Neuronal stem cell (in vitro differentiated cells): ENCODE data around the gene CLEC16A.

Experiments
- DNase-seq: peaks from one replicate; pipeline ENCODE4 v3.0.0-alpha.2; 2013; ENCODE audit warnings: low spot score
- H2AFZ ChIP-seq: one replicate; pipeline ENCODE4 v1.6.1; 2013; ENCODE audit warnings: mild to moderate bottlenecking, low read length, inconsistent platforms
- H2AK5ac ChIP-seq: 2 replicates; pipeline ENCODE4 v1.6.1; 2013; ENCODE audit warnings: low read depth, mild to moderate bottlenecking, inconsistent platforms, low read length, moderate library complexity, mixed read lengths
- H2BK120ac ChIP-seq: 2 replicates; pipeline ENCODE4 v1.6.1; 2013; ENCODE audit warnings: low read depth, mild to moderate bottlenecking, inconsistent platforms, low read length, moderate library complexity, mixed read lengths
- H2BK12ac ChIP-seq: one replicate; pipeline ENCODE4 v1.6.1; 2013; ENCODE audit warnings: low read length, inconsistent platforms
- H2BK15ac ChIP-seq: 2 replicates; pipeline ENCODE4 v1.6.1; 2013; ENCODE audit warnings: mild to moderate bottlenecking, low read length, inconsistent platforms, mixed read lengths
- H2BK5ac ChIP-seq: one replicate; pipeline ENCODE4 v1.6.1; 2013; ENCODE audit warnings: inconsistent platforms, mild to moderate bottlenecking, low read length, moderate library complexity
- H3K14ac ChIP-seq: one replicate; pipeline ENCODE4 v1.6.1; 2013; ENCODE audit warnings: low read length, inconsistent platforms
- H3K18ac ChIP-seq: 2 replicates; pipeline ENCODE4 v1.6.1; 2013; ENCODE audit warnings: low read length, inconsistent platforms
- H3K23ac ChIP-seq: 2 replicates; pipeline ENCODE4 v1.6.1; 2013; ENCODE audit warnings: low read depth, mild to moderate bottlenecking, mixed read lengths, low read length, inconsistent platforms; ENCODE audit not compliant: poor library complexity
- H3K27ac ChIP-seq: replicated peaks from 3 replicates; pipeline ENCODE4 v1.5.1; 2013; ENCODE audit warnings: low read length, inconsistent platforms
- H3K27me3 ChIP-seq, 3 experiments: 2 replicates each; pipeline ENCODE4 v1.6.1; 2013; ENCODE audit warnings: low read length in 3 of 3, mild to moderate bottlenecking in 2 of 3, inconsistent platforms in 1 of 3, low read depth in 1 of 3, mixed read lengths in 1 of 3, moderate library complexity in 1 of 3; ENCODE audit not compliant: control insufficient read depth in 3 of 3, insufficient read depth in 3 of 3
- H3K36me3 ChIP-seq, 2 donors: replicated peaks in 1 of 2; 2 replicates each; pipeline ENCODE4 v1.6.1; 2013; ENCODE audit warnings: low read length in 2 of 2; ENCODE audit not compliant: control insufficient read depth in 2 of 2, insufficient read depth in 2 of 2
- H3K4ac ChIP-seq: 2 replicates; pipeline ENCODE4 v1.6.1; 2013; ENCODE audit warnings: inconsistent platforms, mild to moderate bottlenecking, low read length, moderate library complexity
- H3K4me1 ChIP-seq, 2 donors: 1 replicate in 1 of 2; 2 replicates in 1 of 2; pipeline ENCODE4 v1.6.1; 2013; ENCODE audit warnings: low read length in 2 of 2, low read depth in 1 of 2; ENCODE audit not compliant: control insufficient read depth in 2 of 2, insufficient read depth in 1 of 2
- H3K4me2 ChIP-seq: one replicate; pipeline ENCODE4 v1.6.1; 2013; ENCODE audit warnings: mild to moderate bottlenecking, low read length, inconsistent platforms; ENCODE audit not compliant: insufficient read depth, poor library complexity, severe bottlenecking
- H3K4me3 ChIP-seq, 2 donors: 2 replicates each; pipeline ENCODE4 v1.5.1; 2013; ENCODE audit warnings: low read length in 2 of 2, mild to moderate bottlenecking in 2 of 2, inconsistent platforms in 1 of 2, moderate library complexity in 1 of 2
- H3K79me1 ChIP-seq: one replicate; pipeline ENCODE4 v1.6.1; 2013; ENCODE audit warnings: low read depth, mild to moderate bottlenecking, inconsistent platforms, low read length, moderate library complexity
- H3K9ac ChIP-seq: one replicate; pipeline ENCODE4 v1.6.1; 2013; ENCODE audit warnings: mild to moderate bottlenecking, low read depth, low read length, inconsistent platforms; ENCODE audit not compliant: poor library complexity
- H3K9me3 ChIP-seq, 2 donors: replicated peaks in 1 of 2; 2 replicates each; pipeline versions ENCODE3 to v1.6.1; 2013; ENCODE audit warnings: low read length in 2 of 2, mild to moderate bottlenecking in 2 of 2, inconsistent platforms in 1 of 2, low read depth in 1 of 2, mixed read lengths in 1 of 2, moderate library complexity in 1 of 2; ENCODE audit not compliant: control insufficient read depth in 2 of 2, insufficient read depth in 1 of 2
- H4K8ac ChIP-seq: one replicate; pipeline ENCODE4 v1.6.1; 2013; ENCODE audit warnings: low read depth, mild to moderate bottlenecking, inconsistent platforms, low read length, moderate library complexity
- H4K91ac ChIP-seq: one replicate; pipeline ENCODE4 v1.6.1; 2013; ENCODE audit warnings: low read length, low read depth, mild to moderate bottlenecking, inconsistent platforms; ENCODE audit not compliant: poor library complexity
- WGBS, 2 donors: extraction: QIAGEN DNeasy Blood & Tissue Kit; methylation state at CpG; one replicate each; pipeline ENCODE4 v1.1.7; 2013; ENCODE audit warnings: missing lambda C conversion rate in 2 of 2, mixed read lengths in 1 of 2; ENCODE audit not compliant: insufficient read length in 2 of 2, insufficient replicate concordance in 1 of 2; ENCODE audit errors: extremely low coverage in 2 of 2; 5-methylcytosine and 5-hydroxymethylcytosine counted together

The CLEC16A gene

DNA sequence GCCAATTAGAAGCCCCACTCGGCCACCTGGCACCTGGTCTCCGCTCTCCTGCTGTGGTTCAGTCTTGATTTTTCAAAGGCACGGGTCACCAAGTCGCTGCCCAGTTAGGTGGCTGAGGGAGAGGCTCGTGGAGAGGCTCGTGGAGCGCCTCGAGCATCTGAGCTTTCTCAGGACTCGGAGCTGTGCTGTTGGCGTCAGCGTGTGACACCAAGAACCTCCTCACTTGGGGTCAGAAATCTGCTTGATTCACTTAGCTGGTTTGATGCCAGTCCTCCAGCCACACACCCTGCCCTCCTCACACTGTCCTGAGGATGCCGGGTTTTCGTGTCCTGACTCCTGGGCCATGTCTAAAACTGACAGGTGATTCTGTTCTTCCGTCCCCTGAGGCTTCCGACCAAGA lies 229.1 kb downstream of the CLEC16A start:
- no peak overlapping the region for H2BK5ac ChIP-seq
- WGBS, 2 donors, result no CpG with 5 or more reads among the region's 15 CpGs

DNA sequence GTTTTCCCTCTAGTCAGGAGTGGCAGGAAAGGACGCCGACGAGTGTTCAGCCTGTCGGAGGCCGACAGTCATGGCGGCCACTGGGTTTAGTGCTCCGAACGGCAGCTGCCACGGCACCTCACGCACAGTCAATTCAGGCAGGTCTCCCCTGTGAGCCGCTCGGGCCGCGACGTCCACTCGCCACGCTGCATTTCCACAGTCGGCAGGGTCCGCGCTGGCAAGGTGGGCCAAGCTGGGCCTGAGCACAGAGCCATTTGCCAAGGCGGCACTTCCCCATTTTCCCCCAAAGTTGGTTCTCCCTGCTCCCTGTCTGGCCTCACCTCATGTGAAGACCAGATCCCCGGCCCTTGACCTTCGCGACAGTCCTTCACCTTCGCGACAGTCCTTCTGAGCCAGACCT lies 229.8 kb downstream of the CLEC16A start:
- peak overlapping the region; percentile 15 for H3K18ac ChIP-seq
- peak overlapping the region; percentile 66 for H4K91ac ChIP-seq
- H4K8ac ChIP-seq, result no peak overlapping the region
- no peak overlapping the region for H3K4me3 ChIP-seq
- no CpG with 5 or more reads among the region's 26 CpGs for WGBS, 2 donors
- peak overlapping the region; percentile 20 for H2AK5ac ChIP-seq
- H3K4me1 ChIP-seq, result peaks cover 0 to 2% of the 10 kb centered on the region in 2 donors
- no peak overlapping the region for H3K4ac ChIP-seq
- peak overlapping the region; percentile 31 for H2BK5ac ChIP-seq
- H3K23ac ChIP-seq, result peak overlapping the region; percentile 53
- H3K4me2 ChIP-seq, result no peak overlapping the region
- H2BK120ac ChIP-seq, result peak overlapping the region; percentile 34
- H2AFZ ChIP-seq, result no peak overlapping the region
- H3K27ac ChIP-seq, result no peak overlapping the region
- H2BK15ac ChIP-seq, result no peak overlapping the region
- no peaks in the 10 kb centered on the region for H3K79me1 ChIP-seq
- peak overlapping the region; percentile 31 for H3K9ac ChIP-seq
- H3K9me3 ChIP-seq, result peaks cover 0 to 1% of the 10 kb centered on the region in 2 donors
- peaks cover 4 to 5% of the 10 kb centered on the region in 2 donors for H3K36me3 ChIP-seq
- no peak overlapping the region for H2BK12ac ChIP-seq
- DNase-seq, result no peak
- peak overlapping the region; percentile 58 for H3K14ac ChIP-seq
- H3K27me3 ChIP-seq, result peaks cover 0 to 2% (median 0%) of the 10 kb centered on the region in 3 experiments

More for the DNA sequence above, 229.1 kb downstream of the CLEC16A start:
- H3K27ac ChIP-seq, result no peak overlapping the region
- H3K14ac ChIP-seq, result no peak overlapping the region
- H3K4me3 ChIP-seq, result no peak overlapping the region
- no peaks in the 10 kb centered on the region for H3K79me1 ChIP-seq
- no peak overlapping the region for H2AFZ ChIP-seq
- no peak overlapping the region for H3K23ac ChIP-seq
- no peak overlapping the region for H4K8ac ChIP-seq
- no peak overlapping the region for H2AK5ac ChIP-seq
- no peak overlapping the region for H4K91ac ChIP-seq
- H3K4me1 ChIP-seq, result peaks cover 0 to 2% of the 10 kb centered on the region in 2 donors
- H3K9ac ChIP-seq, result no peak overlapping the region
- H2BK15ac ChIP-seq, result no peak overlapping the region
- H3K9me3 ChIP-seq, result peaks cover 0 to 1% of the 10 kb centered on the region in 2 donors
- no peak for DNase-seq
- H2BK12ac ChIP-seq, result no peak overlapping the region
- H3K27me3 ChIP-seq, result peaks cover 0 to 2% (median 0%) of the 10 kb centered on the region in 3 experiments
- peaks cover 4 to 5% of the 10 kb centered on the region in 2 donors for H3K36me3 ChIP-seq
- H3K4me2 ChIP-seq, result no peak overlapping the region
- H3K4ac ChIP-seq, result no peak overlapping the region
- H3K18ac ChIP-seq, result no peak overlapping the region
- H2BK120ac ChIP-seq, result no peak overlapping the region

DNA sequence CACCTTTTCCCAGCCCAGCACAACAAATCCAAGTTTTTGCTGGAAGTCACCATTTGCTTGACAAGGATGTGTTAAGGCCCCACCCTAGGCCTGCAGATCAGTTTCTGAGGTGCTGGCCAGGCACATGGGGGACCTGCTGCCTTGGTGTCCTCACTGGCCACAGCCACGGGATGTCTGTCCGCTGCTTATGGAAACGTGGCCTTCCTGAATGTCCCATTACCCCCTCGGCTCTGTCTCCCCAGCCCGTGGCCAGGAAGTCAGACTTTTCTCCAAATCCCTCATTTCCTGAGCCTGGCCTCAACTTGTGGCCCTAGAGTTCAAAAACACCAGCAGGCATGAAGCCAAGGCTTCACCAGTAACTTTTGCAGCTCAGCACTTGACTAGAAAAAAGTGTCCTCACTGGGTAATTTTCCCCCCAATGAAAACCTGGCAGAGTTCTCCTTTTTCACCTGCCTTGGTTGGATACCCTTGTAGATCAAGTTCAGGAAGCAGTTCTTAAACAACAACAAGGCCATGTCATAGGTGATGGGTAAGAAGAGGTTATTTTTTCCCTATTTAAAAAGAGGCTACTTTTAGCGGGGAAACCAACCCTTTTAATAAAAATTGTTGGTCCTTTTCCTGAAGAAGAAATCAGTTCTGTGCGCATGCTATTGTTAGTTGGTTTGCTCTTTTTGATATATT lies 230.9 kb downstream of the CLEC16A start:
- Histone ChIP-seq H3K79me1 (no peaks in the 10 kb centered on the region), H3K4me2 (no peak overlapping the region), H2BK12ac (no peak overlapping the region), H2AK5ac (no peak overlapping the region), H3K9me3 (peaks cover 0 to 1% of the 10 kb centered on the region in 2 donors), H3K4me1 (peaks cover 0 to 2% of the 10 kb centered on the region in 2 donors), H3K9ac (no peak overlapping the region), H2BK120ac (no peak overlapping the region), H3K27me3 (peaks cover 0 to 2% (median 0%) of the 10 kb centered on the region in 3 experiments), H3K18ac (no peak overlapping the region), H2BK15ac (no peak overlapping the region), H4K91ac (no peak overlapping the region), H3K4ac (no peak overlapping the region), H2BK5ac (no peak overlapping the region), H3K23ac (no peak overlapping the region), H3K36me3 (peaks cover 5 to 13% of the 10 kb centered on the region in 2 donors), H4K8ac (no peak overlapping the region), H3K14ac (no peak overlapping the region), H3K4me3 (no peak overlapping the region), H3K27ac (no peak overlapping the region), H2AFZ (no peak overlapping the region)
- DNase-seq, result no peak
- WGBS, 2 donors, result no CpG with 5 or more reads among the region's 7 CpGs

DNA sequence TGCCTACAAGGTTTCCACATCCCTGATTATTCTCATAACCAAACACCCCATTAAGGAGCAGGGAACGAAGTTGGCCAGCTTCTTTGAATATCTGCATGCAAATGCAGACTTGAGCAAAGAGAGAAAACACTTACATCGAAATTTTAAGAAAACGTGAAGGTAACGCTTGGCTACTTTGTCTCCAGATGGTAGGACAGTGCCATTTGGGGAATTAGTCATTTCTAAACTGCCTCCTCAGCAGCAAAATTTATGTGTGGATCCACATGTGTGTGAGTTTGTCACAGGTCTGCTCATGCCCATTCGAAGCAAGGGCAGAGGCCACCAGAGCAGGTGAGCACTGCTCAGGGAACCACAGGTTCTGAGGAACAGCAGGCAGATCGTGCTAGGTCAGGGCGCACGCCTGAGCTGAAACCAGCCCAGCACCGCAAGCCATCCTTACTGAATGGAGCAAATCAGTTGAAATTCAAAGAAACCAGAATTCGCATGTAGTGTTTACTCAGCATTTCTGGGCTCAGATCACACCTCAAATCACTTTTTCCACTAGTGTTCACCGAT lies 231.5 kb downstream of the CLEC16A start:
- Histone ChIP-seq H2AFZ (no peak overlapping the region), H3K27me3 (peaks cover 0 to 2% (median 0%) of the 10 kb centered on the region in 3 experiments), H3K79me1 (no peaks in the 10 kb centered on the region), H3K14ac (no peak overlapping the region), H2BK5ac (no peak overlapping the region), H3K23ac (no peak overlapping the region), H3K9ac (no peak overlapping the region), H2BK12ac (no peak overlapping the region), H3K27ac (no peak overlapping the region), H3K4ac (no peak overlapping the region), H3K4me1 (peaks cover 0 to 2% of the 10 kb centered on the region in 2 donors), H4K8ac (no peak overlapping the region), H3K36me3 (peaks cover 5 to 15% of the 10 kb centered on the region in 2 donors), H2BK120ac (no peak overlapping the region), H3K18ac (no peak overlapping the region), H2AK5ac (no peak overlapping the region), H3K4me2 (no peak overlapping the region), H3K9me3 (peaks cover 0 to 1% of the 10 kb centered on the region in 2 donors), H2BK15ac (no peak overlapping the region), H3K4me3 (no peak overlapping the region), H4K91ac (no peak overlapping the region)
- DNase-seq, result no peak
- WGBS, 2 donors, result no CpG with 5 or more reads among the region's 11 CpGs
